Uterus (tissue), 4 donors: ENCODE results near the gene ARF6. TPM values are rescaled to one million over a fixed set of nuclear protein-coding genes. Genes with fewer than 3 reads are reported as not detected.
"Not testable (repeated sequence)": the region's sequence is repeated elsewhere in the genome, so short reads cannot be mapped to it uniquely, and the experiment has no call there.

Experiments used
- DNase-seq, 2 donors: peaks; one replicate each; pipeline ENCODE4 v3.0.0-alpha.2; 2019 to 2020
- H3K27ac ChIP-seq, 2 donors: fragments of 200-600 bp; sonication (generic); 1 replicate in 1 of 2; 2 replicates in 1 of 2; pipeline ENCODE4 v1.5.1; 2016 to 2018
- H3K27me3 ChIP-seq, 2 donors: fragments of 200-600 bp; sonication (generic); one replicate each; pipeline ENCODE4 v1.5.1; 2018 to 2019; ENCODE audit warnings: control low read depth in 1 of 2
- H3K36me3 ChIP-seq, 2 donors: fragments of 200-600 bp; sonication (generic); one replicate each; pipeline ENCODE4 v1.5.1; 2019; ENCODE audit warnings: control low read depth in 1 of 2
- H3K4me1 ChIP-seq, 2 donors: fragments of 200-600 bp; sonication (generic); one replicate each; pipeline ENCODE4 v1.5.1; 2018 to 2019; ENCODE audit warnings: control low read depth in 1 of 2
- H3K4me3 ChIP-seq, 2 donors: fragments of 200-600 bp; sonication (generic); 1 replicate in 1 of 2; 2 replicates in 1 of 2; pipeline ENCODE4 v1.5.1; 2018 to 2019; ENCODE audit warnings: mild to moderate bottlenecking in 1 of 2
- H3K9me3 ChIP-seq, 2 donors: fragments of 200-600 bp; sonication (generic); one replicate each; pipeline ENCODE4 v1.5.1; 2019; ENCODE audit warnings: control low read depth in 1 of 2
- POLR2A ChIP-seq, 2 donors: fragments of 450-650 bp; IDR thresholded peaks; one replicate each; pipeline ENCODE4 v1.6.1; 2016; ENCODE audit warnings: antibody characterized with exemption in 2 of 2, mild to moderate bottlenecking in 1 of 2, moderate library complexity in 1 of 2
- intact Hi-C: fragments of 100-400 bp; cut with DNase I; formaldehyde crosslinking; loops from one replicate; pipeline ENCODE4 v1.15.1; 2023; ENCODE audit warnings: low total_unique reads
- total RNA-seq, 4 donors: library from RNA; depleted of rRNA in 3 of 4; stranded (reverse); fragments of >200 nt in 3 of 4; gene quantifications; one replicate each; pipeline versions ENCODE4 v1.1.0 to v1.2.4, GENCODE V29; 2014 to 2023
- TF ChIP-seq, protein P1 (sequence below), 4 experiments: fragments of 200-600 bp in 2 of 4; fragments of 450-650 bp in 2 of 4; sonication (generic) in 2 of 4; IDR thresholded peaks; one replicate each; pipeline ENCODE4 v1.5.1; 2016 to 2019; ENCODE audit warnings: antibody characterized with exemption in 4 of 4, mild to moderate bottlenecking in 2 of 4, moderate library complexity in 1 of 4
- donor health status: DM: yes; HTN: yes; CAD: no.

Gene ARF6
- total RNA-seq, 4 donors from 2014 or later = 21.3 to 70.8 (median 36.1) TPM

DNA sequence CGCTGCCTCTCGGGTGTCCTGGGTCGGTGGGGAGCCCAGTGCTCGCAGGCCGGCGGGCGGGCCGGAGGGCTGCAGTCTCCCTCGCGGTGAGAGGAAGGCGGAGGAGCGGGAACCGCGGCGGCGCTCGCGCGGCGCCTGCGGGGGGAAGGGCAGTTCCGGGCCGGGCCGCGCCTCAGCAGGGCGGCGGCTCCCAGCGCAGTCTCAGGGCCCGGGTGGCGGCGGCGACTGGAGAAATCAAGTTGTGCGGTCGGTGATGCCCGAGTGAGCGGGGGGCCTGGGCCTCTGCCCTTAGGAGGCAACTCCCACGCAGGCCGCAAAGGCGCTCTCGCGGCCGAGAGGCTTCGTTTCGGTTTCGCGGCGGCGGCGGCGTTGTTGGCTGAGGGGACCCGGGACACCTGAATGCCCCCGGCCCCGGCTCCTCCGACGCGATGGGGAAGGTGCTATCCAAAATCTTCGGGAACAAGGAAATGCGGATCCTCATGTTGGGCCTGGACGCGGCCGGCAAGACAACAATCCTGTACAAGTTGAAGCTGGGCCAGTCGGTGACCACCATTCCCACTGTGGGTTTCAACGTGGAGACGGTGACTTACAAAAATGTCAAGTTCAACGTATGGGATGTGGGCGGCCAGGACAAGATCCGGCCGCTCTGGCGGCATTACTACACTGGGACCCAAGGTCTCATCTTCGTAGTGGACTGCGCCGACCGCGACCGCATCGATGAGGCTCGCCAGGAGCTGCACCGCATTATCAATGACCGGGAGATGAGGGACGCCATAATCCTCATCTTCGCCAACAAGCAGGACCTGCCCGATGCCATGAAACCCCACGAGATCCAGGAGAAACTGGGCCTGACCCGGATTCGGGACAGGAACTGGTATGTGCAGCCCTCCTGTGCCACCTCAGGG lies 679 bp downstream of the ARF6 start:
- intact Hi-C loops = loop anchor here (10.0 kb wide), 1 partner anchor 211 kb away; no protein-coding TSS in a partner anchor
- peak overlapping the region; percentile 83 to 100 for H3K4me3 ChIP-seq
- H3K4me1 ChIP-seq = peaks cover 14 to 15% of the 10 kb centered on the region in 2 donors
- peak; percentile 45 to 57 for DNase-seq
- H3K9me3 ChIP-seq = no peaks in the 10 kb centered on the region
- no peaks in the 10 kb centered on the region for H3K27me3 ChIP-seq
- TF ChIP-seq POLR2A (IDR thresholded peaks at IDR 0.05) = no peak
- TF ChIP-seq, protein P1, sequence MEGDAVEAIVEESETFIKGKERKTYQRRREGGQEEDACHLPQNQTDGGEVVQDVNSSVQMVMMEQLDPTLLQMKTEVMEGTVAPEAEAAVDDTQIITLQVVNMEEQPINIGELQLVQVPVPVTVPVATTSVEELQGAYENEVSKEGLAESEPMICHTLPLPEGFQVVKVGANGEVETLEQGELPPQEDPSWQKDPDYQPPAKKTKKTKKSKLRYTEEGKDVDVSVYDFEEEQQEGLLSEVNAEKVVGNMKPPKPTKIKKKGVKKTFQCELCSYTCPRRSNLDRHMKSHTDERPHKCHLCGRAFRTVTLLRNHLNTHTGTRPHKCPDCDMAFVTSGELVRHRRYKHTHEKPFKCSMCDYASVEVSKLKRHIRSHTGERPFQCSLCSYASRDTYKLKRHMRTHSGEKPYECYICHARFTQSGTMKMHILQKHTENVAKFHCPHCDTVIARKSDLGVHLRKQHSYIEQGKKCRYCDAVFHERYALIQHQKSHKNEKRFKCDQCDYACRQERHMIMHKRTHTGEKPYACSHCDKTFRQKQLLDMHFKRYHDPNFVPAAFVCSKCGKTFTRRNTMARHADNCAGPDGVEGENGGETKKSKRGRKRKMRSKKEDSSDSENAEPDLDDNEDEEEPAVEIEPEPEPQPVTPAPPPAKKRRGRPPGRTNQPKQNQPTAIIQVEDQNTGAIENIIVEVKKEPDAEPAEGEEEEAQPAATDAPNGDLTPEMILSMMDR (IDR thresholded peaks at IDR 0.05) = no peak
- peak overlapping the region; percentile 99 to 100 for H3K27ac ChIP-seq
- no peaks in the 10 kb centered on the region for H3K36me3 ChIP-seq

GRCh38 chr14:49894214-49895107 lies 1.6 kb downstream of the ARF6 start:
- DNase-seq, H3K9me3 ChIP-seq, H3K27me3 ChIP-seq, H3K36me3 ChIP-seq: not testable (repeated sequence)
- Histone ChIP-seq H3K27ac (peak overlapping the region; percentile 99 to 100), H3K4me1 (peaks cover 14 to 15% of the 10 kb centered on the region in 2 donors), H3K4me3 (peak overlapping the region; percentile 83 to 100)
- intact Hi-C loops = loop anchor here (10.0 kb wide), 1 partner anchor 210 kb away; no protein-coding TSS in a partner anchor

DNA sequence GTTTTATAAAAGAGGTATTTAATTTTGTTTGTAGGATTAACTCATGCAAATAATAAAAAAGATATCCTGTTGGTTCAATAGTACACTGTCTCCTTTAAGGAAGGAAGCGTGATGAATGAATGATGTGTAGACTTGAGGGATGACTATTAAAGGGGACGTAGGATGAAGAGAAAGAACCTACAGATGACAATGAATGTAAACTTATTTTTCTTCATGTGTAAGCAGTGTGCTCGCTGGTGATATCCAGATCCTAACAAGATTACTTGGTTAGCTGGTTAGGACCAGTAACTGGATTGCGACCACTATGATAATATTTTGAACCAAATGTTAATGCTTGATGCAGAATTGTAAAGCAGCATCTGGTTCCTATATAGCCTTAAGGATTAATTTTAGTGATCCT lies 2.6 kb downstream of the ARF6 start:
- H3K4me3 ChIP-seq = peak overlapping the region; percentile 83 to 100
- no peak for DNase-seq
- TF ChIP-seq, protein P1 (IDR thresholded peaks at IDR 0.05) = no peak
- TF ChIP-seq POLR2A (IDR thresholded peaks at IDR 0.05) = no peak
- intact Hi-C loops = loop anchor here (10.0 kb wide), 1 partner anchor 209 kb away; no protein-coding TSS in a partner anchor
- H3K36me3 ChIP-seq = no peaks in the 10 kb centered on the region
- no peaks in the 10 kb centered on the region for H3K27me3 ChIP-seq
- no peaks in the 10 kb centered on the region for H3K9me3 ChIP-seq
- H3K27ac ChIP-seq = peak overlapping the region in 1 of 2 donors; percentile 99
- H3K4me1 ChIP-seq = peaks cover 14 to 15% of the 10 kb centered on the region in 2 donors

DNA sequence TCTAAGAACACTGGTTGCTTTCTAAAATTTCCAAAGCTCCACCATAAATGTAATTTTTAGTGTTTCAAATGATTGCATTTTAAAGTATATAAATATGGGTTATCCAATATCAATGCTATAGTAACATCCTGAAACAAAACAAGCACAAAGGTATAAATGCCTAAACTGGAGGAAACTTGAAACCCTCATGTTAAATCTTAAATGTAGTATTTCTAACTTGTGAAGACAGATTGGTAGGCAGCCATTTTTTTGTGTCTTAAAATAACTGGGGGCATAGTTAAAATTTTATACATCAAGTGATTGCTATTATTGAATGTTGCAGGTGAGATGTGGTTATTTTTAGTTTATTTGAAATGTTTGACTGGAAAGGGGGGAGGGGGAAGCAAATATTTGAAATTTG lies 3.4 kb downstream of the ARF6 start:
- not testable (repeated sequence) for H3K4me3 ChIP-seq, H3K27me3 ChIP-seq, H3K36me3 ChIP-seq, DNase-seq, H3K27ac ChIP-seq, H3K9me3 ChIP-seq
- peaks cover 14 to 15% of the 10 kb centered on the region in 2 donors for H3K4me1 ChIP-seq
- intact Hi-C loops = loop anchor here (10.0 kb wide), 1 partner anchor 209 kb away; no protein-coding TSS in a partner anchor

DNA sequence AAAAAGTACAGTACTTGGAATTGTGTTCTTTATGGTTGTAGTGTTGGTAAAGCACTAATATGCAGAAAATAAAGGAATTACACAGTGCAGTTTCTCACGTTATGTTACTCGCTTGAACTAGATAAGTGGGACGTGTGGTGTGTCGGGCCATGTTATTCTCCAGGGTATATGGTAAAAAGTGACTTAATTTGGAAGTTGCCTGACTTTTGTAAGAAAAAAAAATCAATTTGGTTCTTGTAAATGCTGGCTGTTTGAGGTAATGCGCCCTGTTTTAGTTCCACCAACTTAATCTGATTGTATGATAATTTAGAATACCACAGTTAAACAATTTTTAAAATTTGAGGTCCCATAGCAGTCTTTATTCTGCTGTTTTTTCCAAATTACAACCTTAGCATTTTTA lies 4.1 kb downstream of the ARF6 start:
- no peak for DNase-seq
- TF ChIP-seq POLR2A (IDR thresholded peaks at IDR 0.05) = no peak
- TF ChIP-seq, protein P1 (IDR thresholded peaks at IDR 0.05) = no peak
- intact Hi-C loops = loop anchor here (10.0 kb wide), 1 partner anchor 208 kb away; no protein-coding TSS in a partner anchor
- H3K27me3 ChIP-seq = no peaks in the 10 kb centered on the region
- no peak overlapping the region for H3K4me3 ChIP-seq
- H3K36me3 ChIP-seq = no peaks in the 10 kb centered on the region
- H3K4me1 ChIP-seq = peaks cover 14 to 15% of the 10 kb centered on the region in 2 donors
- peak overlapping the region in 1 of 2 donors; percentile 24 for H3K27ac ChIP-seq
- H3K9me3 ChIP-seq = no peaks in the 10 kb centered on the region
